SW480 (cell line): ENCODE measurements around the gene CAMTA2.

Source experiments
- DNase-seq: peaks from one replicate; pipeline ENCODE4 v3.0.0-alpha.2; 2016; ENCODE audit warnings: low spot score

CAMTA2 gene

GRCh38 chr17:4947010-4947410, 40.5 kb downstream of the CAMTA2 start:
- DNase-seq, result no peak

- no peak for DNase-seq
Measured at GRCh38 chr17:4946312-4946976, 41.0 kb downstream of the CAMTA2 start.

GRCh38 chr17:4945944-4946280, 41.6 kb downstream of the CAMTA2 start:
- no peak for DNase-seq

- DNase-seq, result peak; percentile 91
Measured at GRCh38 chr17:4945176-4945943, 42.1 kb downstream of the CAMTA2 start.

- DNase-seq, result no peak
Measured at GRCh38 chr17:4944554-4945175, 42.8 kb downstream of the CAMTA2 start.

GRCh38 chr17:4944163-4944553, 43.3 kb downstream of the CAMTA2 start:
- DNase-seq, result no peak

- no peak for DNase-seq
Measured at GRCh38 chr17:4942760-4943508, 44.5 kb downstream of the CAMTA2 start.

- DNase-seq, result no peak
Measured at GRCh38 chr17:4941319-4941610, 46.2 kb downstream of the CAMTA2 start.

- peak; percentile 93 for DNase-seq
Measured at GRCh38 chr17:4940555-4941318, 46.7 kb downstream of the CAMTA2 start.

- peak; percentile 99 for DNase-seq
Measured at GRCh38 chr17:4939796-4940554, 47.5 kb downstream of the CAMTA2 start, which contains the start of the genes RNF167 and SLC25A11. RNF167 (plus strand) TSS chr17:4940268; CDS start chr17:4940910, 642 bp downstream. SLC25A11 (minus strand) TSS chr17:4940046; CDS start chr17:4939910, 136 bp downstream.

GRCh38 chr17:4939546-4939795, 48.0 kb downstream of the CAMTA2 start:
- DNase-seq, result no peak

- DNase-seq, result no peak
Measured at GRCh38 chr17:4938688-4939545, 48.6 kb downstream of the CAMTA2 start.

GRCh38 chr17:4938069-4938491, 49.4 kb downstream of the CAMTA2 start:
- DNase-seq, result no peak

- no peak for DNase-seq
Measured at GRCh38 chr17:4937553-4937952, 49.9 kb downstream of the CAMTA2 start.

- no peak for DNase-seq
Measured at GRCh38 chr17:4936436-4936835, 51.0 kb downstream of the CAMTA2 start.

- no peak for DNase-seq
Measured at GRCh38 chr17:4935650-4936049, 51.8 kb downstream of the CAMTA2 start.

GRCh38 chr17:4934173-4934979, 53.1 kb downstream of the CAMTA2 start:
- DNase-seq, result peak; percentile 92

- DNase-seq, result no peak
Measured at GRCh38 chr17:4933646-4934045, 53.8 kb downstream of the CAMTA2 start.

- DNase-seq, result no peak
Measured at GRCh38 chr17:4932756-4933155, 54.7 kb downstream of the CAMTA2 start.
